PFSK-1 (cell line): ENCODE results near the gene MARVELD3. TPM values are rescaled to one million over a fixed set of nuclear protein-coding genes. Genes with fewer than 3 reads are reported as not detected.

Source experiments
- FOXP2 ChIP-seq: optimal IDR thresholded peaks from 2 replicates; pipeline ENCODE3; 2011; ENCODE audit warnings: borderline replicate concordance, control low read depth, inconsistent platforms; ENCODE audit not compliant: insufficient read depth; ENCODE audit errors: extremely low read length, extremely low read depth
- POLR2AphosphoS5 ChIP-seq: IDR thresholded peaks from 2 replicates; pipeline ENCODE4 v1.6.1; 2012; ENCODE audit warnings: low read depth, mild to moderate bottlenecking, control low read depth, low read length, moderate library complexity
- REST ChIP-seq, 2 experiments: IDR thresholded peaks; 2 replicates each; pipeline versions ENCODE4 v1.6.1 to v1.8.0; 2011 to 2012; ENCODE audit warnings: low read depth in 2 of 2, low read length in 2 of 2, control low read depth in 1 of 2, inconsistent platforms in 1 of 2, mild to moderate bottlenecking in 1 of 2, moderate library complexity in 1 of 2; ENCODE audit not compliant: insufficient read depth in 1 of 2
- SIN3A ChIP-seq: IDR thresholded peaks from 2 replicates; pipeline ENCODE4 v1.6.1; 2012; ENCODE audit warnings: mild to moderate bottlenecking, low read length, moderate library complexity, borderline replicate concordance; ENCODE audit not compliant: insufficient read depth
- TAF1 ChIP-seq: IDR thresholded peaks from 2 replicates; pipeline ENCODE4 v1.6.1; 2012; ENCODE audit warnings: low read length, control low read depth, borderline replicate concordance; ENCODE audit not compliant: insufficient read depth
- polyA plus RNA-seq: library from polyadenylated mRNA; unstranded; fragments of >200 nt; gene quantifications from one replicate; pipeline ENCODE4 v1.2.1, GENCODE V29; 2012; ENCODE audit warnings: low read depth, missing spikeins; ENCODE audit not compliant: insufficient read length

The MARVELD3 gene
- not detected for polyA plus RNA-seq

- no peak for TF ChIP-seq FOXP2
- TF ChIP-seq TAF1, result no peak
- no peak for TF ChIP-seq SIN3A
- TF ChIP-seq REST (IDR thresholded peaks at IDR 0.05; ENCODE audit: insufficient read depth in 1 of 2, low read depth in 2 of 2, low read length in 2 of 2), result no peak
- TF ChIP-seq POLR2AphosphoS5, result no peak
Measured at GRCh38 chr16:71626018-71626857, at the start of gene MARVELD3. TSS of gene MARVELD3 (plus strand) at chr16:71626184. CDS start at chr16:71626230, 46 bp downstream.

GRCh38 chr16:71576971-71577370, 49.0 kb upstream of the MARVELD3 start, which contains the start of gene TAT:
TSS of gene TAT (minus strand) at chr16:71577092. CDS start at chr16:71576415, 677 bp downstream.
- TF ChIP-seq FOXP2 (no peak), REST (IDR thresholded peaks at IDR 0.05; ENCODE audit: insufficient read depth in 1 of 2, low read depth in 2 of 2, low read length in 2 of 2) (no peak), SIN3A (no peak), POLR2AphosphoS5 (no peak), TAF1 (no peak)

GRCh38 chr16:71584543-71585317, 41.3 kb upstream of the MARVELD3 start:
- no peak for TF ChIP-seq REST (IDR thresholded peaks at IDR 0.05; ENCODE audit: insufficient read depth in 1 of 2, low read depth in 2 of 2, low read length in 2 of 2)
- no peak for TF ChIP-seq SIN3A
- no peak for TF ChIP-seq POLR2AphosphoS5
- no peak for TF ChIP-seq TAF1
- TF ChIP-seq FOXP2, result no peak

GRCh38 chr16:71585318-71585703, 40.7 kb upstream of the MARVELD3 start:
- no peak for TF ChIP-seq TAF1
- TF ChIP-seq SIN3A, result no peak
- TF ChIP-seq FOXP2, result no peak
- TF ChIP-seq REST (IDR thresholded peaks at IDR 0.05; ENCODE audit: insufficient read depth in 1 of 2, low read depth in 2 of 2, low read length in 2 of 2), result no peak
- TF ChIP-seq POLR2AphosphoS5, result no peak
